Right atrium auricular region (tissue), 2 donors: Measurements from ENCODE around the gene TMEM239. TPM values are rescaled to one million over a fixed set of nuclear protein-coding genes. Genes with fewer than 3 reads are reported as not detected.

Source experiments
- DNase-seq: peaks from one replicate; pipeline ENCODE4 v3.0.0-alpha.2; 2019; ENCODE audit warnings: low spot score
- H3K27ac ChIP-seq, 2 donors: fragments of 200-600 bp; sonication (generic); 1 replicate in 1 of 2; 2 replicates in 1 of 2; pipeline ENCODE4 v1.5.1; 2016 to 2019
- H3K27me3 ChIP-seq, 2 donors: fragments of 200-600 bp; sonication (generic); one replicate each; pipeline versions ENCODE4 v1.5.1 to v1.6.0; 2017 to 2019
- H3K36me3 ChIP-seq: fragments of 200-600 bp; sonication (generic); one replicate; pipeline ENCODE4 v1.5.1; 2016
- H3K4me1 ChIP-seq, 2 donors: fragments of 200-600 bp; sonication (generic); one replicate each; pipeline versions ENCODE4 v1.5.1 to v1.6.0; 2017 to 2019
- H3K4me3 ChIP-seq, 2 donors: fragments of 200-600 bp; sonication (generic); 1 replicate in 1 of 2; 2 replicates in 1 of 2; pipeline ENCODE4 v1.5.1; 2017 to 2019; ENCODE audit warnings: mild to moderate bottlenecking in 1 of 2, moderate library complexity in 1 of 2
- H3K9me3 ChIP-seq, 2 donors: fragments of 200-600 bp; sonication (generic); one replicate each; pipeline ENCODE4 v1.5.1; 2019
- CTCF ChIP-seq, 2 donors: fragments of 200-600 bp; sonication (generic); IDR thresholded peaks; one replicate each; pipeline ENCODE4 v1.5.1; 2019; ENCODE audit warnings: antibody characterized with exemption in 2 of 2
- total RNA-seq, 2 donors: library from RNA; depleted of rRNA; stranded (reverse); fragments of >200 nt; gene quantifications; one replicate each; pipeline ENCODE4 v1.1.0, GENCODE V29; 2016

Gene TMEM239
- total RNA-seq, 2 donors from 2014 or later = not detected

- no peaks in the 10 kb centered on the region for H3K4me1 ChIP-seq
- H3K4me3 ChIP-seq = no peak overlapping the region
- no peak for DNase-seq
- H3K27me3 ChIP-seq = no peaks in the 10 kb centered on the region
- no peak overlapping the region for H3K27ac ChIP-seq
- no peak for TF ChIP-seq CTCF (IDR thresholded peaks at IDR 0.05)
- no peaks in the 10 kb centered on the region for H3K36me3 ChIP-seq
- H3K9me3 ChIP-seq = no peaks in the 10 kb centered on the region
Measured at GRCh38 chr20:2794202-2794748, 21.9 kb upstream of the TMEM239 start.

GRCh38 chr20:2794866-2795447 is 21.2 kb upstream of the TMEM239 start:
- no peak for TF ChIP-seq CTCF (IDR thresholded peaks at IDR 0.05)

GRCh38 chr20:2795451-2795850 is 20.7 kb upstream of the TMEM239 start:
- peaks cover 0 to 2% of the 10 kb centered on the region in 2 donors for H3K27me3 ChIP-seq
- H3K27ac ChIP-seq = no peak overlapping the region

More at GRCh38 chr20:2794866-2795447, 21.2 kb upstream of the TMEM239 start:
- no peaks in the 10 kb centered on the region for H3K27me3 ChIP-seq
- H3K36me3 ChIP-seq = no peaks in the 10 kb centered on the region
- H3K4me3 ChIP-seq = no peak overlapping the region
- peaks cover 0 to 6% of the 10 kb centered on the region in 2 donors for H3K4me1 ChIP-seq
- H3K9me3 ChIP-seq = no peaks in the 10 kb centered on the region
- DNase-seq = no peak
- H3K27ac ChIP-seq = no peak overlapping the region

GRCh38 chr20:2796011-2796660 is 20.0 kb upstream of the TMEM239 start:
- peaks cover 0 to 9% of the 10 kb centered on the region in 2 donors for H3K27me3 ChIP-seq

More at GRCh38 chr20:2795451-2795850, 20.7 kb upstream of the TMEM239 start:
- Histone ChIP-seq H3K9me3 (no peaks in the 10 kb centered on the region), H3K4me1 (peaks cover 0 to 11% of the 10 kb centered on the region in 2 donors), H3K4me3 (no peak overlapping the region), H3K36me3 (no peaks in the 10 kb centered on the region)
- DNase-seq = no peak
- TF ChIP-seq CTCF (IDR thresholded peaks at IDR 0.05) = no peak

More at GRCh38 chr20:2796011-2796660, 20.0 kb upstream of the TMEM239 start:
- no peak for DNase-seq
- Histone ChIP-seq H3K9me3 (no peaks in the 10 kb centered on the region), H3K27ac (no peak overlapping the region), H3K4me3 (no peak overlapping the region), H3K4me1 (peaks cover 0 to 18% of the 10 kb centered on the region in 2 donors), H3K36me3 (no peaks in the 10 kb centered on the region)
- no peak for TF ChIP-seq CTCF (IDR thresholded peaks at IDR 0.05)
